Hepatocyte (in vitro differentiated cells): ENCODE data around the gene TRIM59. TPM values are rescaled to one million over a fixed set of nuclear protein-coding genes. Genes with fewer than 3 reads are reported as not detected.

Experiments used
- DNase-seq: peaks from one replicate; pipeline ENCODE4 v3.0.0-alpha.2; 2016; ENCODE audit warnings: low spot score
- H2AFZ ChIP-seq: fragments of 200-600 bp; sonication (generic); 2 replicates; pipeline ENCODE4 v1.6.0; 2016; ENCODE audit warnings: antibody characterized with exemption, mild to moderate bottlenecking
- H3K27ac ChIP-seq: fragments of 200-600 bp; sonication (generic); 2 replicates; pipeline ENCODE4 v1.5.1; 2016; ENCODE audit warnings: mild to moderate bottlenecking
- H3K27me3 ChIP-seq: fragments of 200-600 bp; sonication (generic); 2 replicates; pipeline ENCODE4 v1.6.1; 2016
- H3K36me3 ChIP-seq: fragments of 200-600 bp; sonication (generic); replicated peaks from 2 replicates; pipeline ENCODE4 v1.5.1; 2016; ENCODE audit warnings: low read depth; ENCODE audit not compliant: insufficient read depth
- H3K4me1 ChIP-seq: fragments of 200-600 bp; sonication (generic); 2 replicates; pipeline ENCODE4 v1.5.1; 2016; ENCODE audit warnings: mild to moderate bottlenecking, moderate library complexity; ENCODE audit not compliant: insufficient read depth
- H3K4me2 ChIP-seq: fragments of 200-600 bp; sonication (generic); 2 replicates; pipeline ENCODE4 v1.6.0; 2016
- H3K4me3 ChIP-seq: fragments of 200-600 bp; sonication (generic); 2 replicates; pipeline ENCODE4 v1.5.1; 2016; ENCODE audit warnings: mild to moderate bottlenecking
- H3K79me2 ChIP-seq: fragments of 200-600 bp; sonication (generic); 2 replicates; pipeline ENCODE4 v1.6.0; 2017; ENCODE audit warnings: mild to moderate bottlenecking
- H3K9me2 ChIP-seq: fragments of 200-600 bp; sonication (generic); replicated peaks from 2 replicates; pipeline ENCODE4 v1.6.0; 2017; ENCODE audit warnings: mild to moderate bottlenecking; ENCODE audit not compliant: insufficient read depth
- H3K9me3 ChIP-seq: fragments of 200-600 bp; sonication (generic); 2 replicates; pipeline ENCODE4 v1.5.1; 2016; ENCODE audit warnings: low read depth, mild to moderate bottlenecking
- H4K20me1 ChIP-seq: fragments of 200-600 bp; sonication (generic); 2 replicates; pipeline ENCODE4 v1.6.0; 2016; ENCODE audit warnings: mild to moderate bottlenecking; ENCODE audit not compliant: insufficient read depth, poor library complexity, severe bottlenecking
- EZH2 ChIP-seq: fragments of 200-600 bp; sonication (generic); IDR thresholded peaks from 2 replicates; pipeline ENCODE4 v1.6.1; 2016; ENCODE audit warnings: antibody characterized with exemption, mild to moderate bottlenecking, borderline replicate concordance
- EZH2phosphoT487 ChIP-seq: fragments of 200-600 bp; sonication (generic); IDR thresholded peaks from one replicate; pipeline ENCODE4 v1.6.1; 2018; ENCODE audit warnings: antibody characterized with exemption, mild to moderate bottlenecking, low read depth, moderate library complexity; ENCODE audit not compliant: unreplicated experiment, severe bottlenecking
- WGBS: methylation state at CpG from one replicate; pipeline ENCODE4 v1.1.6; 2016; ENCODE audit warnings: low lambda C conversion rate; ENCODE audit errors: missing lambda C conversion rate; 5-methylcytosine and 5-hydroxymethylcytosine counted together
- polyA plus RNA-seq: library from polyadenylated mRNA; unstranded; fragments of >200 nt; fragmentation: Nextera tagmentation; extraction: Ambion mirVana; gene quantifications from 2 replicates; pipeline ENCODE4 v1.2.1, GENCODE V29; 2016
- total RNA-seq: library from RNA; depleted of rRNA; stranded (reverse); fragments of >200 nt; gene quantifications from 2 replicates; pipeline ENCODE4 v1.2.3, GENCODE V29; 2014
- TF ChIP-seq, protein P1 (sequence below): fragments of 200-600 bp; sonication (generic); IDR thresholded peaks from 2 replicates; pipeline ENCODE4 v1.5.1; 2016; ENCODE audit warnings: antibody characterized with exemption, mild to moderate bottlenecking; ENCODE audit not compliant: poor library complexity

Gene TRIM59
- total and polyA plus RNA-seq, 2 experiments from 2014 or later, result 6.4 to 14.0 TPM

DNA sequence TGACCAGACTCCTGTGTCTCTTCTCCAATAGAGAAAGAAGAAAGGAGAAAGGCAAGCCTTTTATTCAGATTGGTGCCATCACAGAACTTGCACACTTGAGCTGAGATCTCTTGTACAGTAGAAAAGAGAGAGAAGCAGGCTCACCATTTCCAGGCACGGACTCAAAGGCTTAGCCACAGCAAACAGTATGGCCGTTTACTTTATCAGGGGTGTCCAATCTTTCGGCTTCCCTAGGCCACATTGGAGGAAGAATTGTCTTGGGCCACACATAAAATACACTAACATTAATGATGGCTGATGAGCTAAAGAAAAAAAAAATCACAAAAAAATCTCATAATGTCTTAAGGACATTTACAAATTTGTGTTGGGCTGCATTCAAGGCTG, 55.6 kb downstream of the TRIM59 start:
- peaks cover 45% of the 10 kb centered on the region for H3K79me2 ChIP-seq
- H3K27me3 ChIP-seq, result no peaks in the 10 kb centered on the region
- H2AFZ ChIP-seq, result no peak overlapping the region
- no peak overlapping the region for H3K27ac ChIP-seq
- 84% methylated on average over 3 of the region's 3 CpGs for WGBS
- no peak overlapping the region for H3K4me3 ChIP-seq
- H3K9me2 ChIP-seq, result no peaks in the 10 kb centered on the region
- H3K4me2 ChIP-seq, result no peak overlapping the region
- no peaks in the 10 kb centered on the region for H3K4me1 ChIP-seq
- no peaks in the 10 kb centered on the region for H3K9me3 ChIP-seq
- H4K20me1 ChIP-seq, result no peaks in the 10 kb centered on the region
- no peak for DNase-seq
- no peaks in the 10 kb centered on the region for H3K36me3 ChIP-seq
- TF ChIP-seq EZH2phosphoT487 (no peak), EZH2 (no peak)
- TF ChIP-seq, protein P1, sequence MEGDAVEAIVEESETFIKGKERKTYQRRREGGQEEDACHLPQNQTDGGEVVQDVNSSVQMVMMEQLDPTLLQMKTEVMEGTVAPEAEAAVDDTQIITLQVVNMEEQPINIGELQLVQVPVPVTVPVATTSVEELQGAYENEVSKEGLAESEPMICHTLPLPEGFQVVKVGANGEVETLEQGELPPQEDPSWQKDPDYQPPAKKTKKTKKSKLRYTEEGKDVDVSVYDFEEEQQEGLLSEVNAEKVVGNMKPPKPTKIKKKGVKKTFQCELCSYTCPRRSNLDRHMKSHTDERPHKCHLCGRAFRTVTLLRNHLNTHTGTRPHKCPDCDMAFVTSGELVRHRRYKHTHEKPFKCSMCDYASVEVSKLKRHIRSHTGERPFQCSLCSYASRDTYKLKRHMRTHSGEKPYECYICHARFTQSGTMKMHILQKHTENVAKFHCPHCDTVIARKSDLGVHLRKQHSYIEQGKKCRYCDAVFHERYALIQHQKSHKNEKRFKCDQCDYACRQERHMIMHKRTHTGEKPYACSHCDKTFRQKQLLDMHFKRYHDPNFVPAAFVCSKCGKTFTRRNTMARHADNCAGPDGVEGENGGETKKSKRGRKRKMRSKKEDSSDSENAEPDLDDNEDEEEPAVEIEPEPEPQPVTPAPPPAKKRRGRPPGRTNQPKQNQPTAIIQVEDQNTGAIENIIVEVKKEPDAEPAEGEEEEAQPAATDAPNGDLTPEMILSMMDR, result no peak

DNA sequence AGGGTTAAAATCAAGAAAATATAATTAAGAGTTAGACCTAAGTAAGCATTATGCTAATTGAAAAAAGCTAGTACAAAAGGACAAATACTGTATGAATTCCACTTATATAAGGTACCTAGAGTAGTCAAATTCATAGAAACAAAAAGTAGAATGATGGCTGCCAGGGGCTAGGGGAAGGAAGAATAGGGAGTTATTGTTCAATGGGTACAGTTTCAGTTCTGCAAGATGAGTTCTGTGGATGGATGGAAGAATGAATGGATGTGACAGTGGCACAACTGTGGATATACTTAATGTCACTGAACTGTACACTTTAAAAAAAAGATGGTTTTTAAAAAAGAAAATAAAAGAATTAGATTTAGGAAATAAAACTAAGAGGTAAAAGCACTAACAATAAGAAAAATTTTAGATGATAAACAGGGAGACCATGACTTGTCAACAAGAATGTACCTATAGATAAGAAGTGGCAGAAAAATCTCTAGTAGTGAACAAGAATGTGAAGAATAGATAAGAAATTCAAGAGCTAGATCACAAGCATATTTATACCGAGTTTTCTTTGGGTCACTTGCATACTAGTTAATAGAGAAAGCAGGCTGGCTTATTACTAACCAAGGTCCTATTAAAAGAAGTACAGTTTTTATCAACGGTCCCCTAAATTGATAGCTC, 56.1 kb downstream of the TRIM59 start:
- H3K27me3 ChIP-seq, result no peaks in the 10 kb centered on the region
- WGBS, result 74% methylated on average over 2 of the region's 2 CpGs

DNA sequence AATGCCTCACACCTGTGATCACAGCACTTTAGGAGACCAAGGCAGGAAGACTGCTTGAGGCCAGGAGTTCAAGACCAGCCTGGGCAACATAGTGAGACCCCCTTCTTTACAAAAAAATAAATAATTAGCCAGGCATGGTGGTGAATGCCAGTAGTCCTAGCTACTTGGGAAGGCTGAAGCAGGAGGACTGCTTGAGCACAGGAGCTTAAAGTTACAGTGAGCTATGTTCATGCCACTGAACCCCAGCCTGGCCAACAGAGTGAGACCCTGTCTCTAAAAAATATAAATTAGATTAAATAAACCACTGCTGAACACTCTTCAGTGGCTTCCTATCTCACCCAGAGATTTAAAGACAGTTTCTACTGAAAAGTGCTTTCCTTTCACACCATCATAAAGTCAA, 56.8 kb downstream of the TRIM59 start:
- Histone ChIP-seq H2AFZ (no peak overlapping the region), H3K9me2 (no peaks in the 10 kb centered on the region), H4K20me1 (no peaks in the 10 kb centered on the region), H3K27me3 (no peaks in the 10 kb centered on the region), H3K4me2 (no peak overlapping the region), H3K27ac (no peak overlapping the region), H3K4me1 (no peaks in the 10 kb centered on the region), H3K4me3 (no peak overlapping the region), H3K36me3 (no peaks in the 10 kb centered on the region), H3K9me3 (no peaks in the 10 kb centered on the region), H3K79me2 (peaks cover 37% of the 10 kb centered on the region)
- no peak for DNase-seq
- TF ChIP-seq EZH2phosphoT487, result no peak
- TF ChIP-seq EZH2, result no peak
- TF ChIP-seq, protein P1, result no peak

More for the DNA sequence above, 56.1 kb downstream of the TRIM59 start:
- H4K20me1 ChIP-seq, result no peaks in the 10 kb centered on the region
- no peak overlapping the region for H2AFZ ChIP-seq
- H3K9me3 ChIP-seq, result no peaks in the 10 kb centered on the region
- no peaks in the 10 kb centered on the region for H3K4me1 ChIP-seq
- no peak for DNase-seq
- no peak overlapping the region for H3K4me3 ChIP-seq
- no peak for TF ChIP-seq EZH2phosphoT487
- no peak for TF ChIP-seq EZH2
- TF ChIP-seq, protein P1, result no peak
- H3K9me2 ChIP-seq, result no peaks in the 10 kb centered on the region
- H3K27ac ChIP-seq, result no peak overlapping the region
- H3K79me2 ChIP-seq, result peaks cover 44% of the 10 kb centered on the region
- no peaks in the 10 kb centered on the region for H3K36me3 ChIP-seq
- no peak overlapping the region for H3K4me2 ChIP-seq
